ENCODE results near the gene MCEMP1.

Gene MCEMP1

GRCh38 chr19:7632340-7633203 lies 44.3 kb upstream of the MCEMP1 start:
- no peak for TF ChIP-seq POLR2AphosphoS5 (IDR thresholded peaks at IDR 0.05; ENCODE audit: low read depth, low read length)
- no peak for TF ChIP-seq TAF1 (IDR thresholded peaks at IDR 0.05; ENCODE audit: borderline replicate concordance, insufficient read depth, low read length)
- TF ChIP-seq, protein P1, sequence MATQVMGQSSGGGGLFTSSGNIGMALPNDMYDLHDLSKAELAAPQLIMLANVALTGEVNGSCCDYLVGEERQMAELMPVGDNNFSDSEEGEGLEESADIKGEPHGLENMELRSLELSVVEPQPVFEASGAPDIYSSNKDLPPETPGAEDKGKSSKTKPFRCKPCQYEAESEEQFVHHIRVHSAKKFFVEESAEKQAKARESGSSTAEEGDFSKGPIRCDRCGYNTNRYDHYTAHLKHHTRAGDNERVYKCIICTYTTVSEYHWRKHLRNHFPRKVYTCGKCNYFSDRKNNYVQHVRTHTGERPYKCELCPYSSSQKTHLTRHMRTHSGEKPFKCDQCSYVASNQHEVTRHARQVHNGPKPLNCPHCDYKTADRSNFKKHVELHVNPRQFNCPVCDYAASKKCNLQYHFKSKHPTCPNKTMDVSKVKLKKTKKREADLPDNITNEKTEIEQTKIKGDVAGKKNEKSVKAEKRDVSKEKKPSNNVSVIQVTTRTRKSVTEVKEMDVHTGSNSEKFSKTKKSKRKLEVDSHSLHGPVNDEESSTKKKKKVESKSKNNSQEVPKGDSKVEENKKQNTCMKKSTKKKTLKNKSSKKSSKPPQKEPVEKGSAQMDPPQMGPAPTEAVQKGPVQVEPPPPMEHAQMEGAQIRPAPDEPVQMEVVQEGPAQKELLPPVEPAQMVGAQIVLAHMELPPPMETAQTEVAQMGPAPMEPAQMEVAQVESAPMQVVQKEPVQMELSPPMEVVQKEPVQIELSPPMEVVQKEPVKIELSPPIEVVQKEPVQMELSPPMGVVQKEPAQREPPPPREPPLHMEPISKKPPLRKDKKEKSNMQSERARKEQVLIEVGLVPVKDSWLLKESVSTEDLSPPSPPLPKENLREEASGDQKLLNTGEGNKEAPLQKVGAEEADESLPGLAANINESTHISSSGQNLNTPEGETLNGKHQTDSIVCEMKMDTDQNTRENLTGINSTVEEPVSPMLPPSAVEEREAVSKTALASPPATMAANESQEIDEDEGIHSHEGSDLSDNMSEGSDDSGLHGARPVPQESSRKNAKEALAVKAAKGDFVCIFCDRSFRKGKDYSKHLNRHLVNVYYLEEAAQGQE (IDR thresholded peaks at IDR 0.05; ENCODE audit: insufficient read depth in 1 of 2, low read depth in 2 of 2, low read length in 2 of 2): no peak
- no peak for TF ChIP-seq FOXP2 (optimal IDR thresholded peaks at IDR 0.05; ENCODE audit: borderline replicate concordance, extremely low read depth, extremely low read length, insufficient read depth)
- TF ChIP-seq SIN3A (IDR thresholded peaks at IDR 0.05; ENCODE audit: borderline replicate concordance, insufficient read depth, low read length): no peak

- TF ChIP-seq POLR2AphosphoS5 (IDR thresholded peaks at IDR 0.05; ENCODE audit: low read depth, low read length): no peak
- TF ChIP-seq TAF1 (IDR thresholded peaks at IDR 0.05; ENCODE audit: borderline replicate concordance, insufficient read depth, low read length): no peak
- no peak for TF ChIP-seq FOXP2 (optimal IDR thresholded peaks at IDR 0.05; ENCODE audit: borderline replicate concordance, extremely low read depth, extremely low read length, insufficient read depth)
- TF ChIP-seq SIN3A (IDR thresholded peaks at IDR 0.05; ENCODE audit: borderline replicate concordance, insufficient read depth, low read length): no peak
- TF ChIP-seq, protein P1 (IDR thresholded peaks at IDR 0.05; ENCODE audit: insufficient read depth in 1 of 2, low read depth in 2 of 2, low read length in 2 of 2): no peak
These were observed 43.2 kb upstream of the MCEMP1 start, which contains the start of gene PCP2 for GRCh38 chr19:7633698-7634097. PCP2 (minus strand) TSS chr19:7633719; CDS start chr19:7633457, 262 bp downstream.

DNA sequence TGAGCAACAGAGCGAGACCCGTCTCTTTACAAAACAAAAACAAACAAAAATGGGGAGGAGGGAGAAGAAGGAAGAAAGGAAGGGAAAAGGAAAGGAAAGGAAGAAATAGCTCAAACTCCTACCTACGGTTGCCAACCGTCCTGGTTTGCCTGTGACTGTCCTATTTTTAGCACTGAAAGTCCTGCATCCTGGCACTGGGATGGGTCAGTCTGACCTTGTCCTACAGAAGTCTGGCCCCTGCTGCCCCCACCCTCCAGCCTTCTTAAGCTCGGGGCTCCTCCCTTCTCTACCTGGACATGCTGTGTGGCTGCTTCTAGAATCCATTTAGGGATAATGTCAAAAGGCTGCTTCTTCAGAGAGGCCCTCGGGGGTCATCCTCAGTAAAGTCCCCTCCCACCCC lies 41.2 kb upstream of the MCEMP1 start:
- TF ChIP-seq, protein P1 (IDR thresholded peaks at IDR 0.05; ENCODE audit: insufficient read depth in 1 of 2, low read depth in 2 of 2, low read length in 2 of 2): no peak
- no peak for TF ChIP-seq SIN3A (IDR thresholded peaks at IDR 0.05; ENCODE audit: borderline replicate concordance, insufficient read depth, low read length)
- TF ChIP-seq POLR2AphosphoS5 (IDR thresholded peaks at IDR 0.05; ENCODE audit: low read depth, low read length): no peak
- no peak for TF ChIP-seq TAF1 (IDR thresholded peaks at IDR 0.05; ENCODE audit: borderline replicate concordance, insufficient read depth, low read length)
- no peak for TF ChIP-seq FOXP2 (optimal IDR thresholded peaks at IDR 0.05; ENCODE audit: borderline replicate concordance, extremely low read depth, extremely low read length, insufficient read depth)

- no peak for TF ChIP-seq TAF1 (IDR thresholded peaks at IDR 0.05; ENCODE audit: borderline replicate concordance, insufficient read depth, low read length)
- TF ChIP-seq SIN3A (IDR thresholded peaks at IDR 0.05; ENCODE audit: borderline replicate concordance, insufficient read depth, low read length): no peak
- TF ChIP-seq POLR2AphosphoS5 (IDR thresholded peaks at IDR 0.05; ENCODE audit: low read depth, low read length): no peak
- TF ChIP-seq, protein P1 (IDR thresholded peaks at IDR 0.05; ENCODE audit: insufficient read depth in 1 of 2, low read depth in 2 of 2, low read length in 2 of 2): no peak
- no peak for TF ChIP-seq FOXP2 (optimal IDR thresholded peaks at IDR 0.05; ENCODE audit: borderline replicate concordance, extremely low read depth, extremely low read length, insufficient read depth)
These were observed 40.6 kb upstream of the MCEMP1 start for GRCh38 chr19:7636317-7636690.

Data from PFSK-1 (cell line).